SU-DHL-6 (cell line): ENCODE data around the gene IZUMO2.

Experiments used
- H2AFZ ChIP-seq: fragments of 200-600 bp; sonication (generic); 2 replicates; pipeline ENCODE4 v1.6.1; 2014; ENCODE audit warnings: low read depth, mild to moderate bottlenecking, moderate library complexity, mixed read lengths, antibody characterized with exemption, low read length; ENCODE audit not compliant: severe bottlenecking
- H3F3A ChIP-seq: fragments of 200-600 bp; shearing (Covaris generic); 2 replicates; pipeline ENCODE4 v1.6.0; 2016; ENCODE audit warnings: antibody characterized with exemption, mild to moderate bottlenecking; ENCODE audit not compliant: insufficient read depth
- H3K27ac ChIP-seq: fragments of 200-600 bp; sonication (generic); 2 replicates; pipeline ENCODE4 v1.5.1; 2016; ENCODE audit warnings: low read depth, mild to moderate bottlenecking, low read length, moderate library complexity, mixed read lengths
- H3K27me3 ChIP-seq: fragments of 200-600 bp; sonication (generic), shearing (Covaris generic); 2 replicates; pipeline ENCODE4 v1.6.0; 2014; ENCODE audit warnings: mild to moderate bottlenecking, low read length
- H3K36me3 ChIP-seq: fragments of 200-600 bp; sonication (generic); 2 replicates; pipeline ENCODE4 v1.6.1; 2014; ENCODE audit warnings: mild to moderate bottlenecking, low read length, mixed read lengths
- H3K4me2 ChIP-seq: fragments of 300-600, 200-600 bp; shearing (Covaris generic), sonication (generic); 2 replicates; pipeline ENCODE4 v1.6.0; 2014; ENCODE audit warnings: low read length, low read depth, mild to moderate bottlenecking; ENCODE audit not compliant: poor library complexity, severe bottlenecking
- H3K4me3 ChIP-seq: fragments of 200-600 bp; sonication (generic); 2 replicates; pipeline ENCODE4 v1.5.1; 2014; ENCODE audit warnings: antibody characterized with exemption, low read length, mild to moderate bottlenecking, mixed read lengths; ENCODE audit not compliant: insufficient read depth, poor library complexity, severe bottlenecking
- H3K79me2 ChIP-seq: fragments of 200-600 bp; sonication (generic); 2 replicates; pipeline ENCODE4 v1.6.1; 2014; ENCODE audit warnings: mild to moderate bottlenecking, low read length, moderate library complexity; ENCODE audit not compliant: insufficient read depth
- H3K9ac ChIP-seq: fragments of 200-600 bp; sonication (generic); 2 replicates; pipeline ENCODE4 v1.7.0; 2014; ENCODE audit warnings: mild to moderate bottlenecking, low read length
- H3K9me2 ChIP-seq: fragments of 200-600 bp; sonication (generic); replicated peaks from 2 replicates; pipeline ENCODE4 v1.6.1; 2014; ENCODE audit warnings: low read length; ENCODE audit not compliant: insufficient read depth
- H3K9me3 ChIP-seq: fragments of 200-600 bp; sonication (generic); 2 replicates; pipeline ENCODE4 v1.6.1; 2014; ENCODE audit warnings: low read length, mixed read lengths; ENCODE audit not compliant: insufficient read depth
- H4K20me1 ChIP-seq: fragments of 200-600 bp; sonication (generic); 2 replicates; pipeline ENCODE4 v1.6.1; 2014; ENCODE audit warnings: low read depth, mild to moderate bottlenecking, antibody characterized with exemption, low read length, moderate library complexity, mixed read lengths
- EZH2phosphoT487 ChIP-seq: fragments of 200-600 bp; sonication (generic), shearing (Covaris generic); conservative IDR thresholded peaks from 2 replicates; pipeline ENCODE4 v1.6.1; 2018; ENCODE audit warnings: mild to moderate bottlenecking, antibody characterized with exemption, low read length, moderate library complexity, mixed read lengths
- TF ChIP-seq, protein P1 (sequence below): fragments of 200-600 bp; sonication (generic); IDR thresholded peaks from one replicate; pipeline ENCODE4 v1.5.1; 2017; ENCODE audit warnings: antibody characterized with exemption, mild to moderate bottlenecking, low read length, moderate library complexity; ENCODE audit not compliant: insufficient read depth, poor library complexity, severe bottlenecking

IZUMO2 gene

DNA sequence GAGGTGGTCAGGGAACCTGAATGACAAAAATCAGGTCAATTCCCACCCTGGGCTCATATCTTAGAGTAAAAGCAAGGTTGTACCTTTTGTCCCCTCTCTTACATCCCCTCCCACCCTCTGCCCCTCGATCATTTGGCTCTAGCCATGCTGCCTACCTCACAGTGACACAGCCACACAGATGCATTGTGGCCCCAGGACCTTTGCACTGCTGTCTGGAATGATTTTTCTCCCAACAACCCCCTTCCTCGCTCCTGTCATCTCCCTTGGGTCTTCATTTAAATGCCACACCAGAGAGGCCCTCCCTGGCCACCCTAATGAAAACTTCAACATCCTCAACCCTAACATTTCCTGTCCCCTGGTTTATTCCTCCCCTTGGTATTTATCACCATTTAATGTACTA, 44.6 kb upstream of the IZUMO2 start:
- H3K9me2 ChIP-seq, result no peaks in the 10 kb centered on the region
- no peaks in the 10 kb centered on the region for H3K27me3 ChIP-seq
- no peak for TF ChIP-seq EZH2phosphoT487
- TF ChIP-seq, protein P1, sequence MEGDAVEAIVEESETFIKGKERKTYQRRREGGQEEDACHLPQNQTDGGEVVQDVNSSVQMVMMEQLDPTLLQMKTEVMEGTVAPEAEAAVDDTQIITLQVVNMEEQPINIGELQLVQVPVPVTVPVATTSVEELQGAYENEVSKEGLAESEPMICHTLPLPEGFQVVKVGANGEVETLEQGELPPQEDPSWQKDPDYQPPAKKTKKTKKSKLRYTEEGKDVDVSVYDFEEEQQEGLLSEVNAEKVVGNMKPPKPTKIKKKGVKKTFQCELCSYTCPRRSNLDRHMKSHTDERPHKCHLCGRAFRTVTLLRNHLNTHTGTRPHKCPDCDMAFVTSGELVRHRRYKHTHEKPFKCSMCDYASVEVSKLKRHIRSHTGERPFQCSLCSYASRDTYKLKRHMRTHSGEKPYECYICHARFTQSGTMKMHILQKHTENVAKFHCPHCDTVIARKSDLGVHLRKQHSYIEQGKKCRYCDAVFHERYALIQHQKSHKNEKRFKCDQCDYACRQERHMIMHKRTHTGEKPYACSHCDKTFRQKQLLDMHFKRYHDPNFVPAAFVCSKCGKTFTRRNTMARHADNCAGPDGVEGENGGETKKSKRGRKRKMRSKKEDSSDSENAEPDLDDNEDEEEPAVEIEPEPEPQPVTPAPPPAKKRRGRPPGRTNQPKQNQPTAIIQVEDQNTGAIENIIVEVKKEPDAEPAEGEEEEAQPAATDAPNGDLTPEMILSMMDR, result no peak

DNA sequence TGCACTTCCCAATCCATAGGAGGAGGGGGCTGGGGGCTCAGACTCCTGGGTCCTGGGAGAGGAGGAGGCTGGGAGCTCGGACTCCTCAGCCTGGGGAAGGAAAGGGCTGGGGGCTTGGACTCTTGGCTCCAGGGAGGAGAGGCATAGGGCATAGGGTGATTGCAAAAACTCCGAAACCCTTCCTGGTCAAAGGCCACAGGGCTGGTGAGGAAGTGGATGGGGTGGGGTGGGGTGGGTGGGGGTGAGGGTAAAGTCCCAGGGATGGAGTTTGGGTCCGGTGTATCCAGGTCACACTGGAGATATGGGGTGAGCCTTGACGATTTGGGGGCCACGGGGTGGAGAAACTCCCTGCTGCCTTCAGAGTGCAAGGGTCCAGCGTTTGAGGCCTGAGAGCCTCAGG, 43.1 kb upstream of the IZUMO2 start:
- no peak overlapping the region for H3K4me2 ChIP-seq
- no peaks in the 10 kb centered on the region for H3K36me3 ChIP-seq
- no peak overlapping the region for H3K27ac ChIP-seq
- H3K9ac ChIP-seq, result no peak overlapping the region
- no peaks in the 10 kb centered on the region for H3K27me3 ChIP-seq
- no peak overlapping the region for H2AFZ ChIP-seq
- no peaks in the 10 kb centered on the region for H3K9me3 ChIP-seq
- no peaks in the 10 kb centered on the region for H3F3A ChIP-seq
- no peaks in the 10 kb centered on the region for H3K79me2 ChIP-seq
- H3K9me2 ChIP-seq, result no peaks in the 10 kb centered on the region
- TF ChIP-seq, protein P1, result no peak
- no peak for TF ChIP-seq EZH2phosphoT487
- H4K20me1 ChIP-seq, result no peaks in the 10 kb centered on the region
- H3K4me3 ChIP-seq, result no peak overlapping the region

More for the DNA sequence above, 44.6 kb upstream of the IZUMO2 start:
- no peaks in the 10 kb centered on the region for H3F3A ChIP-seq
- H4K20me1 ChIP-seq, result no peaks in the 10 kb centered on the region
- no peak overlapping the region for H3K27ac ChIP-seq
- no peak overlapping the region for H2AFZ ChIP-seq
- no peaks in the 10 kb centered on the region for H3K36me3 ChIP-seq
- H3K79me2 ChIP-seq, result no peaks in the 10 kb centered on the region
- H3K9me3 ChIP-seq, result no peaks in the 10 kb centered on the region
- H3K4me3 ChIP-seq, result no peak overlapping the region
- H3K4me2 ChIP-seq, result no peak overlapping the region
- H3K9ac ChIP-seq, result no peak overlapping the region

DNA sequence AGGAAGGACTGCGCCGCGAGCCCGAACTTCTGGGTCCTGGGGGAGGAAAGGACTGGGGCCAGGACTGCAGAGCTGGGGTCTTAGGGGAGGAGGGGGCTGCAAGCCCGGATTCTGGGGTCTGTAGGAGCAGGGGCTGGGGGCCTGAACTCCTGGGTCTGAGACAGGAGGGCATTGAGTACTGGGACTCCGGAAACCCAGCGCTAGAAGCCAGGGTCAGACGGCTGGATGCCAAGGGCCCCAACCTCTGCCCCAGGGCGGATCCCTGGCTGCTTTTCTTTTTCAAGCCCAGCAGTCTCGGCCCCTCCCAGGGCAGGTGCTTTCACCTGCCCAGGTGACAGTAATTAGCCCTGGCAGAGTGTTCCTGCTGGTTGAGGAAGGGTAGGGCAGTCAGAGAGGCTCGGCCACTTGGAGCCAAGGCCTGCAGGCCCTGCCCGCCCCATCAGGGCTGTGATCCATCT, 42.6 kb upstream of the IZUMO2 start:
- Histone ChIP-seq H3K27ac (no peak overlapping the region), H3K4me2 (no peak overlapping the region), H3K9me3 (no peaks in the 10 kb centered on the region), H3K4me3 (no peak overlapping the region), H3F3A (no peaks in the 10 kb centered on the region), H3K9me2 (no peaks in the 10 kb centered on the region), H2AFZ (no peak overlapping the region), H3K9ac (no peak overlapping the region), H3K27me3 (no peaks in the 10 kb centered on the region), H3K36me3 (no peaks in the 10 kb centered on the region), H4K20me1 (no peaks in the 10 kb centered on the region), H3K79me2 (no peaks in the 10 kb centered on the region)
- TF ChIP-seq, protein P1, result no peak
- TF ChIP-seq EZH2phosphoT487, result no peak
